GM20000 (cell line): ENCODE data around the gene NDUFAF5.

Experiments used
- DNase-seq: peaks from one replicate; pipeline ENCODE4 v3.0.0; 2012; ENCODE audit warnings: low spot score
- CTCF ChIP-seq: IDR thresholded peaks from 2 replicates; pipeline ENCODE4 v1.5.1; 2012; ENCODE audit warnings: mild to moderate bottlenecking, control low read depth; ENCODE audit errors: extremely low read depth, missing control alignments

NDUFAF5 gene

GRCh38 chr20:13793001-13793400, 8.2 kb downstream of the NDUFAF5 start:
- no peak for TF ChIP-seq CTCF
- no peak for DNase-seq

GRCh38 chr20:13794667-13795066, 9.8 kb downstream of the NDUFAF5 start:
- TF ChIP-seq CTCF: no peak
- DNase-seq: no peak

GRCh38 chr20:13799040-13799439, 14.2 kb downstream of the NDUFAF5 start:
- no peak for DNase-seq
- TF ChIP-seq CTCF: no peak

GRCh38 chr20:13799974-13800373, 15.1 kb downstream of the NDUFAF5 start:
- no peak for DNase-seq
- no peak for TF ChIP-seq CTCF

GRCh38 chr20:13800728-13801134, 15.9 kb downstream of the NDUFAF5 start:
- TF ChIP-seq CTCF: no peak
- DNase-seq: no peak

- no peak for TF ChIP-seq CTCF
- no peak for DNase-seq
Observed at GRCh38 chr20:13809373-13809772, 24.5 kb downstream of the NDUFAF5 start.

- DNase-seq: no peak
- no peak for TF ChIP-seq CTCF
Observed at GRCh38 chr20:13809855-13810254, 25.0 kb downstream of the NDUFAF5 start.
